IMR-90 (cell line): ENCODE data around the gene SLC25A31. TPM values are rescaled to one million over a fixed set of nuclear protein-coding genes. Genes with fewer than 3 reads are reported as not detected.

Experiments used
- ATAC-seq: fragments of 200-7000 bp; cut with Tn5 transposase; 2 replicates; pipeline ENCODE4 v1.9.1; 2020; ENCODE audit warnings: low read depth, mild to moderate bottlenecking, moderate library complexity
- BruUV-seq: library from RNA; stranded (reverse); fragments of 400-500 nt; replicated peaks from 2 replicates; lab custom pipeline; 2021; lab: Mats Ljungman, UMichigan
- CTCF ChIA-PET: fragments of 300-600 bp; formaldehyde crosslinking; extraction: SDS; loops from one replicate; lab custom pipeline; 2021; ENCODE audit warnings: antibody characterized with exemption; lab: Yijun Ruan, JAX
- POLR2A ChIA-PET: fragments of 300-600 bp; sonication (Branson Sonifier 250); formaldehyde crosslinking; loops from one replicate; lab custom pipeline; 2022; ENCODE audit warnings: antibody characterized with exemption; ENCODE audit not compliant: unreplicated experiment; lab: Charles Lee
- DNase-seq: peaks from one replicate; pipeline ENCODE4 v3.0.0; 2013
- H2AFZ ChIP-seq: replicated peaks from 2 replicates; pipeline ENCODE3; 2013; ENCODE audit warnings: low read length, mild to moderate bottlenecking; ENCODE audit not compliant: poor library complexity
- H2AK5ac ChIP-seq: 2 replicates; pipeline ENCODE4 v1.6.1; 2013; ENCODE audit warnings: low read depth, low read length, inconsistent platforms
- H2AK9ac ChIP-seq: replicated peaks from 2 replicates; pipeline ENCODE3; 2013; ENCODE audit warnings: mild to moderate bottlenecking, low read depth, low read length, moderate library complexity; ENCODE audit not compliant: poor library complexity
- H2BK120ac ChIP-seq: 2 replicates; pipeline ENCODE4 v1.6.1; 2013; ENCODE audit warnings: low read depth, low read length, inconsistent platforms
- H2BK15ac ChIP-seq: 3 replicates; pipeline ENCODE4 v1.6.1; 2013; ENCODE audit warnings: low read depth, low read length, inconsistent platforms
- H2BK20ac ChIP-seq: 2 replicates; pipeline ENCODE4 v1.6.1; 2013; ENCODE audit warnings: low read depth, mild to moderate bottlenecking, inconsistent platforms, low read length, moderate library complexity
- H2BK5ac ChIP-seq: 2 replicates; pipeline ENCODE4 v1.6.1; 2013; ENCODE audit warnings: mild to moderate bottlenecking, low read depth, low read length, inconsistent platforms; ENCODE audit not compliant: poor library complexity, severe bottlenecking
- H3K14ac ChIP-seq: replicated peaks from 2 replicates; pipeline ENCODE4 v1.6.1; 2013; ENCODE audit warnings: low read depth, low read length, inconsistent platforms
- H3K18ac ChIP-seq: 2 replicates; pipeline ENCODE4 v1.6.1; 2013; ENCODE audit warnings: low read depth, low read length, control low read depth
- H3K23ac ChIP-seq: 2 replicates; pipeline ENCODE4 v1.6.1; 2013; ENCODE audit warnings: low read depth, low read length, inconsistent platforms
- H3K27ac ChIP-seq: 2 replicates; pipeline ENCODE4 v1.5.1; 2013; ENCODE audit warnings: mild to moderate bottlenecking, control low read depth, low read length; ENCODE audit not compliant: insufficient read depth
- H3K27me3 ChIP-seq: 2 replicates; pipeline ENCODE4 v1.6.1; 2013; ENCODE audit warnings: low read length; ENCODE audit not compliant: control insufficient read depth, insufficient read depth
- H3K36me3 ChIP-seq: 2 replicates; pipeline ENCODE4 v1.6.1; 2013; ENCODE audit warnings: low read length, mixed read lengths; ENCODE audit not compliant: control insufficient read depth, insufficient read depth
- H3K4ac ChIP-seq: 2 replicates; pipeline ENCODE4 v1.6.1; 2013; ENCODE audit warnings: low read depth, low read length, inconsistent platforms
- H3K4me1 ChIP-seq: 2 replicates; pipeline ENCODE4 v1.6.1; 2013; ENCODE audit warnings: low read length, mixed read lengths; ENCODE audit not compliant: control insufficient read depth, insufficient read depth
- H3K4me2 ChIP-seq: 2 replicates; pipeline ENCODE4 v1.6.1; 2013; ENCODE audit warnings: low read depth, mild to moderate bottlenecking, control low read depth, low read length, moderate library complexity
- H3K4me3 ChIP-seq: 2 replicates; pipeline ENCODE4 v1.5.1; 2013; ENCODE audit warnings: low read depth, mild to moderate bottlenecking, control low read depth, low read length, moderate library complexity; ENCODE audit not compliant: insufficient read depth
- H3K56ac ChIP-seq: 2 replicates; pipeline ENCODE4 v1.6.1; 2013; ENCODE audit warnings: low read length, inconsistent platforms; ENCODE audit not compliant: insufficient read depth; ENCODE audit errors: extremely low read depth
- H3K79me1 ChIP-seq, 2 experiments: 2 replicates each; pipeline ENCODE4 v1.6.1; 2013; ENCODE audit warnings: low read length in 2 of 2, inconsistent platforms in 1 of 2, low read depth in 1 of 2
- H3K9ac ChIP-seq: 2 replicates; pipeline ENCODE4 v1.6.1; 2013; ENCODE audit warnings: low read depth, low read length, control low read depth
- H3K9me1 ChIP-seq: 2 replicates; pipeline ENCODE4 v1.6.1; 2013; ENCODE audit warnings: low read length, inconsistent platforms; ENCODE audit not compliant: insufficient read depth
- H3K9me3 ChIP-seq: 2 replicates; pipeline ENCODE4 v1.6.1; 2013; ENCODE audit warnings: low read length; ENCODE audit not compliant: control insufficient read depth, insufficient read depth
- H4K20me1 ChIP-seq: 2 replicates; pipeline ENCODE4 v1.6.1; 2013; ENCODE audit warnings: low read length, inconsistent platforms; ENCODE audit not compliant: insufficient read depth
- H4K5ac ChIP-seq: 2 replicates; pipeline ENCODE4 v1.6.1; 2013; ENCODE audit warnings: mild to moderate bottlenecking, low read depth, low read length, control low read depth
- H4K8ac ChIP-seq, 2 experiments: 2 replicates each; pipeline ENCODE4 v1.6.1; 2013; ENCODE audit warnings: low read depth in 2 of 2, low read length in 2 of 2, control low read depth in 1 of 2, inconsistent platforms in 1 of 2
- H4K91ac ChIP-seq: 2 replicates; pipeline ENCODE4 v1.6.1; 2013; ENCODE audit warnings: low read depth, low read length, inconsistent platforms; ENCODE audit not compliant: insufficient read depth
- CHD1 ChIP-seq: IDR thresholded peaks from 2 replicates; pipeline ENCODE4 v1.6.1; 2012; ENCODE audit warnings: low read depth, low read length, improper control_type of control experiment
- CTCF ChIP-seq: conservative IDR thresholded peaks from 2 replicates; pipeline ENCODE4 v1.5.1; 2012; ENCODE audit warnings: mild to moderate bottlenecking, low read depth, low read length, improper control_type of control experiment
- ELK1 ChIP-seq: fragments of 150-350 bp; IDR thresholded peaks from 2 replicates; pipeline ENCODE4 v1.6.1; 2016; ENCODE audit warnings: low read depth, mild to moderate bottlenecking, low read length, moderate library complexity, borderline replicate concordance
- FOS ChIP-seq: fragments of 150-350 bp; IDR thresholded peaks from 2 replicates; pipeline ENCODE4 v1.6.1; 2016; ENCODE audit warnings: low read depth, low read length
- MAFK ChIP-seq: IDR thresholded peaks from 2 replicates; pipeline ENCODE4 v1.6.1; 2012; ENCODE audit warnings: low read depth, low read length, improper control_type of control experiment
- RCOR1 ChIP-seq: IDR thresholded peaks from 2 replicates; pipeline ENCODE4 v1.6.1; 2012; ENCODE audit warnings: mild to moderate bottlenecking, low read length, improper control_type of control experiment; ENCODE audit not compliant: insufficient replicate concordance
- RFX5 ChIP-seq: IDR thresholded peaks from 2 replicates; pipeline ENCODE4 v1.8.0; 2012; ENCODE audit warnings: low read depth, mild to moderate bottlenecking, low read length, moderate library complexity
- SMC3 ChIP-seq: fragments of 150-350 bp; IDR thresholded peaks from 2 replicates; pipeline ENCODE4 v1.6.1; 2016; ENCODE audit warnings: low read depth, mild to moderate bottlenecking, antibody characterized with exemption, low read length, moderate library complexity
- WGBS, 2 experiments: methylation state at CpG; one replicate each; pipeline versions ENCODE4 v1.1.5 to v1.1.7; 2013; ENCODE audit warnings: missing lambda C conversion rate in 2 of 2; ENCODE audit not compliant: insufficient read length in 1 of 2; ENCODE audit errors: extremely low coverage in 2 of 2; 5-methylcytosine and 5-hydroxymethylcytosine counted together
- dilution Hi-C: fragments of 300-500 bp; cut with HindIII; formaldehyde crosslinking; loops from one replicate; pipeline ENCODE4 v1.14.3; 2018; ENCODE audit warnings: low sequenced_read_pairs; ENCODE audit not compliant: unreplicated experiment
- in situ Hi-C: fragments of 300-500 bp; cut with MboI; formaldehyde crosslinking; loops from 3 replicates; pipeline ENCODE4 v1.14.3; 2019; ENCODE audit warnings: low sequenced_read_pairs, inconsistent platforms, mixed read lengths
- intact Hi-C: fragments of 100-400 bp; cut with micrococcal nuclease; formaldehyde crosslinking; loops from 2 replicates; pipeline ENCODE4 v1.10.0; 2022
- polyA plus RNA-seq, 3 experiments: library from polyadenylated mRNA; depleted of rRNA; stranded (reverse); fragments of >200 nt; gene quantifications; 2 replicates each; pipeline ENCODE4 v1.2.3, GENCODE V29; 2012; ENCODE audit warnings: low replicate concordance in 1 of 3
- total RNA-seq: library from RNA; depleted of rRNA; stranded (reverse); fragments of >200 nt; gene quantifications from 2 replicates; pipeline ENCODE4 v1.2.3, GENCODE V29; 2012

SLC25A31 gene
- total and polyA plus RNA-seq, 2 of the 4 experiments (the other 2 are of a cell fraction) = not detected

GRCh38 chr4:127783026-127783769, 53.0 kb downstream of the SLC25A31 start:
- Histone ChIP-seq H3K4ac (no peak overlapping the region), H3K9me3 (no peaks in the 10 kb centered on the region), H3K4me2 (peak overlapping the region; percentile 88), H3K4me3 (peak overlapping the region; percentile 79), H2AK9ac (no peak overlapping the region), H3K18ac (no peak overlapping the region), H4K8ac (peak overlapping the region in 1 of 2 experiments; percentile 7; a peak in 1 of 4 replicates), H3K36me3 (no peaks in the 10 kb centered on the region), H3K23ac (no peak overlapping the region), H2BK20ac (no peak overlapping the region), H3K9ac (peak overlapping the region; percentile 2; the same call in 1 of the 2 replicates), H3K14ac (no peak overlapping the region), H4K91ac (no peak overlapping the region), H2AFZ (peak overlapping the region; percentile 97), H3K4me1 (no peaks in the 10 kb centered on the region), H3K56ac (no peak overlapping the region), H3K27ac (no peak overlapping the region), H2BK5ac (no peak overlapping the region), H3K79me1 (no peaks in the 10 kb centered on the region; a peak in 1 of 4 replicates), H3K27me3 (no peaks in the 10 kb centered on the region; the same call in 1 of the 2 replicates), H3K9me1 (0 out of 2 replicates have a peak, but pooled peaks cover 3% of the 10 kb centered on the region), H4K20me1 (no peaks in the 10 kb centered on the region), H2BK15ac (no peak overlapping the region), H2AK5ac (no peak overlapping the region), H4K5ac (no peak overlapping the region), H2BK120ac (no peak overlapping the region)
- no TSS peak for BruUV-seq
- ChIA-PET POLR2A (no interaction called here), CTCF (interaction anchor here (0.6 to 0.8 kb wide), 3 partner anchors 51 to 693 kb away, joined by 3 to 7 read pairs (median 3); no protein-coding TSS in a partner anchor)
- intact Hi-C loops = loop anchor here (2.0 to 10.0 kb wide), 3 partner anchors 99 to 278 kb away; partner anchors contain the start of genes ABHD18, LARP1B, MFSD8 and PLK4
- dilution Hi-C loops = no loop called here
- in situ Hi-C loops = no loop called here
- DNase-seq = peak; percentile 65
- WGBS, 2 experiments = 11% methylated on average over 10 of the region's 25 CpGs; no CpG with 5 or more reads in 1 of the 2 experiments
- TF ChIP-seq CTCF (no peak), SMC3 (no peak), RCOR1 (no peak), CHD1 (no peak), RFX5 (no peak), MAFK (no peak), ELK1 (no peak), FOS (no peak)
- peak; percentile 11; the same call in 1 of the 2 replicates for ATAC-seq
